Stimulated activated CD4-positive, alpha-beta T cell treated with anti-CD3 and anti-CD28 coated beads, TNF-alpha, amount 100 ng/mL, for 1 hour (primary cell): ENCODE results near the gene F2RL2.

Experiments used
- DNase-seq, 3 donors: peaks; one replicate each; pipeline ENCODE4 v3.0.0-alpha.2; 2020; ENCODE audit warnings: low read depth in 3 of 3, low spot score in 1 of 3

Gene F2RL2

DNA sequence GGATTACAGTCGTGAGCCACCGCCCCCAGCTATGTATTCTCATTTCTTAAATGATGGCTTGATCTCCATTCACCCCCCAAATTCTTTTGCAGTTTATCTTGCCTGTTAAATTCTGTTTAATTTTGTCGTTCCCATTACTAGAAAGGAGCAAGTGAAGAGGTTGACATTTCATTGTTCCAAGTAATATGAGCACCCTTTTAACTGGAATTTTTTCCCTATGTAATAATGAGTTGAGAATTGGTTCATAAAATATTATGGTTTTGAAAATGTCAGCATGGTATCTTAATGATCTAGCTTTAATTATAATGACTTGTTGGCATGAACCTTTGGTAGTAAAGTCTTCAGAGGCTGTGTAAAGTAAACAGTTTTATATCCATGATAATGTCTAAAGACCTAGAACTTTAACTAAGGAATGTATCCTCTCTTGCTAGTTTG, 37.4 kb downstream of the F2RL2 start:
- no peak for DNase-seq

DNA sequence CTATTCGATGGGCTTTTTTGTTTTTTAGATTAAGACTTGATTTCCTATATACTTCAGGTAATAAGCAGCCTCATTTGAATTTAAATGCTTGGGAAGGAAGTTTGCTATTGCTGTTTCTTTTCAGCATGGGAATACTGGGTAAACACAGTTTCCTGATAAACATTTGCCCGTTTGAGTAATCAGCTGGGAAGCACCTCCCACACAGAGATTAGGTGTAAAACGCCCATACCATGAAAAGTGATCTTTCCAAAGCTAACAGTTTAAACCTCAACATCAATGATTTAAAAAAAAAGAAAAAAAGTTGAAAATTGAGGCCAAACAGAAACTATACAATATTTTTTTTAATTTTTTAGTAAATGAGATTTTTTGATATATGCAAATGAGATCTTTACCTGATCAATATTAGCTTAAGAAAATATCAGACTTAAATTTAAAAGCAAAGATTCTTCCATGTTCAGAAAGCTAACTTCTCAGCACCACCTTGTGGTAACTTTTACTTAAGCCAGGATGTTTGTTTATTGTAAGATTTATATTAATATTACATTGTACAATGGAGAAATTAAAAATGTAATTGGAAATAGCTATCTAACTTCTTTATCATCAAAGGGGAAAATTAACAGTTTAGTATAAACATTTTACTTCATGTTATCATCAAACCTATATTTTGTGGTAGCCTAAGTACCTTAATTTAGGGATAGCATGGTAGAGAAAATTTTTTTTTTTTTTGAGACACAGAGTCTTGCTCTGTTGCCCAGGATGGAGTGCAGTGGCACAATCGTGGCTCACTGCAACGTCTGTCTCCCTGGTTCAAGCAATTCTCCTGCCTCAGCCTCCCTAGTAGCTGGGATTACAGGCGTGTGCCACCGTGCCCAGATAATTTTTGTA, 39.8 kb downstream of the F2RL2 start:
- DNase-seq = no peak

DNA sequence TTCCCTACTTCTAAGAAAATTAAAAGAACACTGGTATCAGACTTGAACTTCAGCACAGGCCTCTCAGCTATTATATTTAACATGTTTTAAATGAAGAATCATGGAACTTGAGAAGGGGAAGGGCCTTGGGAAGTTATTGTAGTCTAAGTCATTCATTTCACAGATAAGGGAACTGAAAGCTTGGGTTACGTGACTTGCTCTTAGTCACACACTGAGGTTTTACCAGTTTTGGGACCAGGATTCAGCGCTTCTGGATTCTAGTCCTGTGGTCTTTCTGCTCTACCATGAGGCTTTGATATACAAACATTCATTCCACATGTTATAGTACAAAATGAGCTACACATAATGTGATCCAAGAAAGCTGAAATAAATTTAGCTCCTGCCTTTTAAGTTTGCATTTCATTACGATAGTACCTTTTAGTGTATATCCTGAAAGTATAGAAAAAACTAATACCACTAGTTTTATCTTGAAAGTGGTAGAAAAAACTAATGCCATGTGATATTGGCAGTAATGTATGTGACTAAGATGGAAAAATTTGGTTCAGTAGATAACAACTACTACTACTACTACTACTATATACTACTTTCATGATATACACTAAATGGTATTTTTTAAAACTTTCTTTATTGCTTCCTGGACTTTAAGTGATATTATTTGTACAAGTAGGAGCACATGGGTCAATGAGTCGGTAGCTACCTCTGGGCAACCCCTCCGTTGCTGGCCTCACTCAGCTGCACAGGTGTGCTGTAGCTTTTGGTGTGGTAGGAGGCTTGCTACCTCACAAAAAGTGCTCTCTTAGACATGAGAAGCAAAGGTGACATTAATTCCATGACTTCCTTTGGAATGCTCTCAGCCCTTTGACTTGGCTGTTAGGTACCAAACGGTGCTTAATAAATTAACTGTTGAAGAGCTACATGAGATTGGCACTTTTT, 40.7 kb downstream of the F2RL2 start:
- DNase-seq = no peak

DNA sequence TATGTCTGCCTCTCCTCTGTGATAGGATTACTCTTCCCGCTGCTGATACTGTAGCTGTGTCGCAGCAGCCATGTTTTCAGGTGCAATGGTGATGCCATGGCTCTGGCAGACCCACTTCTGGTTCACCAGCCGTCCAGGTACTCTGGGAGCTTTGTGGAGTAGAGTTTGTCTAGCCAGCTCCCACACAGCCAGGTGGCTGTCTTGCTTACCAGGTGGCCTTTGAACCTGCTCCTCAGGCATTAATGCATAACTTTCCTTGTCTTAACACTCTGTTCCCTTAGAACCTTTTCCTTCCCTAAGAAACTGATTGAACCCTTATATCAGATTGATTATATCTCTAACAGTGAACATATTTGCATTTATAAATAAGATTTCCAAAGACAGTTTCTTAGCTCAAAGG, 42.2 kb downstream of the F2RL2 start:
- no peak for DNase-seq

DNA sequence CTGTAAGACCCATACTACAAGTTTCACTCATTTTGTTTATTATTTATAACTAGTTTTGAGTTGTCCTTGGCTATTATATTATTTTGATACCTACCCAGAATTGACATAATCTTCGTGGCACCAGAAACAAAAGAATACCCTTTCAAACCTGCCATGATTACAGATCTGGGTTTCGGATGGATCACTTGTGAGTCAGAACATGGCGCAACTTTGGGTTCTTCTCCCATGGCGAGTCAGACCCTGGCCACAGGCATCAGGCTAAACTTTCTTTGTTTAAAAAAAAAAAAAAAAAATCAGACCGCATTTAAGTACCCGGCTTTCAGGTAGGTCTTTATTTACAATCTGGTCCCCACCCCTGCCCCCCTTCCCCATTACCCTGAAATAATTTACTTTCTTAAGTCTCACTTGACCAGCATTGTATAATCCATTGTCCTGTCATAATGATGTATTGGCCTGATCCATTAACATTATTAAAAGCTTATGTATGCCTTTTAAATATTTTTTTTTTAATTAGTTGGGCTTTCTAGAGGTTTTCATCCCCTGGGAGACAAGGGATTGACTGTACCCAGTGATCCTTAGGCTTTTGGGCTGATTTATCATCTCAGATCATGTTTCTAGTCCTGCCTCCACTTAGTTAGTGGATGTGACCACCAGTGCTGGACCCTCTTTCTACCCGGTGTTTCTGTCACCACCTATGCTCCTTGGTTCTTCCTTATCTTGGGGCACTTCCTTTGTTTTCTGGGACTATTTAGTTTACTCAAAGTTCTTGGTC, 43.9 kb downstream of the F2RL2 start:
- DNase-seq = no peak

DNA sequence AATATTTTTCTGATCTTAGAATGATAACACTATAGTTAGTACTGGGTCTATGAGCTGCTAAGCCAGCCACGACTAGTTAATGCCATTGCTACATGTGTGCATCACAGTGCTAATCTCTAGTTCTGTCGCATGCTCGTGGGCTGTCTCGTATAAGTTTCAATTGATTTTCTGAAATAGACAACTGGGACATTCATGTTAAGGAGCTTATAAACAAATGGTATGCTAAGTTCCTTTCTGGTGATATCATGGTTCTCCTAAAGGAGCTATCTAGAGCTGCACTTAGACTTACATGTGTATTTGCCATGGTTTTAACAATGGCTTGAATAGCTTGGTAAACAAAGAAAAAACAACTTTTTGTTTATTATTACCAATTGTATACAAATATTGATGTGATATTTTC, 46.2 kb downstream of the F2RL2 start:
- no peak for DNase-seq

DNA sequence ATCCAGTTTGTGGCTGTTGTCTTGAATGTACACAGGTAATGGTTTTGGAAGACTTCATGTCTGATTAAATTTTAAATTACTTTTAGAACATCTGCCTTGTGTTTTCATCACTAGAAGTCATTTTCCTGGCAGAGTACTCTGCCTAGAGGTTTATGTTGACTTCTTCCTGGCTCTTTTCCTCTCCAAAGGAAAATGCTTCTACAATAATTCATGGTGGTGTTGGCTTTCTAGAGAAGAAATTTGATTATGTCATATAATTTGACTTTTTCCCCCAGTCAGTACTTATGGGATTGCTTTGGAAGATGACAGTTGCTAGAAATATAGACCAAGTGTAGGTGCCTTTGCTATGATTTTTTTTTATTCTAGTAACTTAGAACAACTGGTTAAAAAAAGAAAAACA, 46.8 kb downstream of the F2RL2 start:
- DNase-seq = no peak

DNA sequence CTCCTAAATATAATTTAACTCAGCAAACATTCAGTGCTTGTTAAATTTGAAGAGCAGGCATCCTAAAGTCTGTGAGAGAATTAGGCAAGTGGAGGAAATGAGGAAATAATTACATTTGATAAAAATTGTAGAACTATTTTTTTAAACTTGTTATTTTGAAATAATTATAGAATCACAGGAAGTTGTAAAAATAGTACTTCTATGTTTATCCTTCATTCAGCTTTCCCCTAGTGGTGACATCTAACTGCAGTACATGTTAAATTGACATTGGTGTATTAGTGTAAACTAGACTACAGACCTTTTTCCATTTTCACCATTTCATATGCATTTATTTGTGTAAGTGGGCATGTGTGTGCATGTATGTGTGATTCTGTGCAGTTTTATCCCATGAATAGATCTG, 51.6 kb downstream of the F2RL2 start:
- DNase-seq = no peak

DNA sequence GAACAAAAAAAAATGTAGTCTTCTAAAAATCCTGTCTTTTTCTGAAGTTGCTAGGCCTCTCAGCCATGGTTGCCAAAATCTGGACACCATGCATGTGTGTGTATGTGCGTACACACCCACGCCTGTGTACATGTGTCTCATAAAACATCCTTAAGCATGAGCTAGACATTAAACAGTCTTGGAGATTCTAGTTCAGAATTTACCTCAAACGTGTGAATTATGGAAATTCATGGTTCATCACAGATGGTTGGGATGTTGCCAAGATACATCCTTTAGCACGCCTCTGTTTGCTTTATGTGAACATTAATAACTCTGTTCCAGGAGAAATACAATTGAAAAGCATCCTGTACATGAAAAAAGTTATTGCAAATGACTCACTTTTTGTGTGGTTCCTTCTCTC, 53.0 kb downstream of the F2RL2 start:
- DNase-seq = no peak
